ENCODE data around the gene LLGL2. TPM values are rescaled to one million over a fixed set of nuclear protein-coding genes. Genes with fewer than 3 reads are reported as not detected.

LLGL2 gene
- total and polyA plus RNA-seq, 7 donors, result 1.4 to 3.3 (median 1.5) TPM

DNA sequence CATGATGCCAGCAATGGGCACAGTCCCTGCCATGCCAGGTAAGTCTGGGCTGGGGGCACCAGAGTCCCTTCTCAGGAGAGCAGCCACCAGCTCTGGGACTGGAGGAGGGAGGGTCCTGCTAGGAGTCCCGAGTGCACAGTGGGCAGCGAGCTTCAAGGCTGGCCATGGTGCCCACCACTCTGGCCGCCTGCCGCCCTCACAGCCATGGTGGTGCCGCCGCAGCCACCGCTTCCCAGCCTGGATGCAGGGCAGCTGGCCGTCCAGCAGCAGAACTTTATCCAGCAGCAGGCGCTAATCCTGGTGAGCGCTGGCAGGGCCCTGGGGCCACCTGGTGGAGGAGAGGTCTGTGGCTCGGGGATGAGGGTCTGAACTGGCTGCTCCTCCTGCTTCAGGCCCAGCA is 89.8 kb downstream of the LLGL2 start:
- WGBS, 3 donors, result 90 to 95% (median 91%) methylated on average over 11 of the region's 11 CpGs
- no peak overlapping the region for H3K4me3 ChIP-seq
- DNase-seq, result no peak
- no peaks in the 10 kb centered on the region for H3K9me3 ChIP-seq
- TF ChIP-seq, protein P1, sequence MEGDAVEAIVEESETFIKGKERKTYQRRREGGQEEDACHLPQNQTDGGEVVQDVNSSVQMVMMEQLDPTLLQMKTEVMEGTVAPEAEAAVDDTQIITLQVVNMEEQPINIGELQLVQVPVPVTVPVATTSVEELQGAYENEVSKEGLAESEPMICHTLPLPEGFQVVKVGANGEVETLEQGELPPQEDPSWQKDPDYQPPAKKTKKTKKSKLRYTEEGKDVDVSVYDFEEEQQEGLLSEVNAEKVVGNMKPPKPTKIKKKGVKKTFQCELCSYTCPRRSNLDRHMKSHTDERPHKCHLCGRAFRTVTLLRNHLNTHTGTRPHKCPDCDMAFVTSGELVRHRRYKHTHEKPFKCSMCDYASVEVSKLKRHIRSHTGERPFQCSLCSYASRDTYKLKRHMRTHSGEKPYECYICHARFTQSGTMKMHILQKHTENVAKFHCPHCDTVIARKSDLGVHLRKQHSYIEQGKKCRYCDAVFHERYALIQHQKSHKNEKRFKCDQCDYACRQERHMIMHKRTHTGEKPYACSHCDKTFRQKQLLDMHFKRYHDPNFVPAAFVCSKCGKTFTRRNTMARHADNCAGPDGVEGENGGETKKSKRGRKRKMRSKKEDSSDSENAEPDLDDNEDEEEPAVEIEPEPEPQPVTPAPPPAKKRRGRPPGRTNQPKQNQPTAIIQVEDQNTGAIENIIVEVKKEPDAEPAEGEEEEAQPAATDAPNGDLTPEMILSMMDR (IDR thresholded peaks at IDR 0.05), result no peak
- ATAC-seq, result no peak
- intact Hi-C loops (cut with DNase I), result no loop called here
- H3K27me3 ChIP-seq (ENCODE audit: insufficient read depth in 3 of 3, low read length in 2 of 3), result no peaks in the 10 kb centered on the region
- no peaks in the 10 kb centered on the region for H3K4me1 ChIP-seq
- H3K27ac ChIP-seq, result no peak overlapping the region
- H3K36me3 ChIP-seq (ENCODE audit: insufficient read depth in 1 of 2, low read depth in 1 of 2), result peaks cover 0 to 44% of the 10 kb centered on the region in 2 donors

DNA sequence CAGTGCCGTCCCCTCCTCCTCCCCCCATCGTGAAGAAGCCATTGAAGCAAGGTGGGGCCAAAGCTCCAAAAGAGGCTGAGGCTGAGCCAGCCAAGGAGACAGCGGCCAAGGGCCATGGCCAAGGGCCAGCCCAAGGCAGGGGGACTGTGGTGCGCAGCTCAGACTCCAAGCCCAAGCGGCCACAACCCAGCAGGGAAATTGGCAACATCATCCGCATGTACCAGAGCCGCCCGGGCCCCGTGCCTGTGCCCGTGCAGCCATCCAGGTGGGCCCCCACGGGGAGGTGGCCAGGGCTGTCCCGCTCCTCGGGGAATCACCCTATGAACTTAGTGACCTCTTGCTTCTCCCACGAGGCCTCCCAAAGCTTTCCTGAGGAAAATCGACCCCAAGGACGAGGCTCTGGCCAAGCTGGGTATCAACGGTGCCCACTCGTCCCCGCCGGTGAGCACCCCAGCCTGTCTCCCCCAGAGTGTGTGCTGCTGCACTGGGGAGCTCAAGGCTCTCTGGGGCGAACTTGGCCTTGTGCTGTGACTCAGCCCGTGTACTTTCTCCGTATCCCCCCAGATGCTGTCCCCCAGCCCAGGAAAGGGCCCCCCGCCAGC is 91.1 kb downstream of the LLGL2 start:
- DNase-seq, result no peak
- Histone ChIP-seq H3K36me3 (ENCODE audit: insufficient read depth in 1 of 2, low read depth in 1 of 2) (peaks cover 0 to 45% of the 10 kb centered on the region in 2 donors), H3K27me3 (ENCODE audit: insufficient read depth in 3 of 3, low read length in 2 of 3) (no peaks in the 10 kb centered on the region), H3K9me3 (no peaks in the 10 kb centered on the region), H3K27ac (no peak overlapping the region), H3K4me3 (no peak overlapping the region), H3K4me1 (no peaks in the 10 kb centered on the region)
- WGBS, 3 donors, result 89 to 93% (median 89%) methylated on average over 21 to 24 of the region's 24 CpGs
- intact Hi-C loops (cut with DNase I), result no loop called here
- no peak for ATAC-seq
- TF ChIP-seq, protein P1 (IDR thresholded peaks at IDR 0.05), result no peak

DNA sequence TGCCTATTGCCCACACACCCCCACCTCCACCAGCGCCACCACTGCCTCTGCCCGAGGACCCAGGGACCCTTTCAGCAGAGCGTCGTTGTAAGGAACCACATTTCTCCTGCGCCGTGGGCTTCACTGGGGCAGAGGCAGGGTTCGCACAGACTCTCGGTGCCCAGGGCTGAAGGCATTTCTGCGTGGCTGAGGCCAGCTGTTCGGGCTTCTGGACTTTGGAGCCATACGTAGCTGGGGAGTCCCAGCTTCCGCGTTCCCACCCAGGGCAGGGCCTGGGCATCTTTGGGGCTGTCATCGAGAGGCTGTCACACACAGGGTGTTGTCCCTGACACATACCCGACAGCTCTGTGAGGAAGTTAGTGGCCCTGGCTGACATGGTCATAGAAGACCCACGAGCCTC is 91.7 kb downstream of the LLGL2 start:
- intact Hi-C loops (cut with DNase I), result no loop called here
- H3K36me3 ChIP-seq (ENCODE audit: insufficient read depth in 1 of 2, low read depth in 1 of 2), result peaks cover 0 to 39% of the 10 kb centered on the region in 2 donors
- H3K4me3 ChIP-seq, result no peak overlapping the region
- TF ChIP-seq, protein P1 (IDR thresholded peaks at IDR 0.05), result no peak
- no peaks in the 10 kb centered on the region for H3K4me1 ChIP-seq
- H3K27me3 ChIP-seq (ENCODE audit: insufficient read depth in 3 of 3, low read length in 2 of 3), result no peaks in the 10 kb centered on the region
- WGBS, 3 donors, result 86 to 90% (median 89%) methylated on average over 15 to 16 of the region's 16 CpGs
- DNase-seq, result no peak
- ATAC-seq, result no peak
- H3K27ac ChIP-seq, result no peak overlapping the region
- no peaks in the 10 kb centered on the region for H3K9me3 ChIP-seq

DNA sequence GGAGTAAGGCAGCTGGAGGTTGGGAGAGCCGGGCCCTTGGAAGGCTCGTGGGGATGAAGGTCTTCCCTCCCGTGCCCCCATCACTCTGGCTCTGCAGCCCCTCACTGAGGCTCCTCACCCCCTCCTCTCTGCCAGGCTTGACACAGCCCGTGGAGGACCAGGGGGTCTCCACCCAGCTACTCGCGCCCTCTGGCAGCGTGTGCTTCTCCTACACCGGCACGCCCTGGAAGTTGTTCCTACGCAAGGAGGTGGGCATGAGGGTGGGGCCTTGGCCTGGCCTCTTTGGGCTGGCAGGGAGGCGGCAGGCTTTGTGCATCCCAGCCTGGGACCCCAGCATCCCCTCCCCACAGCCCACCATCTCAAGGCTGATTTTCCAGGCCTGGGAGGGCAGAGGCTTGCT is 92.2 kb downstream of the LLGL2 start:
- H3K27ac ChIP-seq, result no peak overlapping the region

More for the DNA sequence above, 92.2 kb downstream of the LLGL2 start:
- H3K36me3 ChIP-seq (ENCODE audit: insufficient read depth in 1 of 2, low read depth in 1 of 2), result peaks cover 0 to 37% of the 10 kb centered on the region in 2 donors
- 88 to 92% (median 89%) methylated on average over 10 to 11 of the region's 11 CpGs for WGBS, 3 donors
- no peak overlapping the region for H3K4me3 ChIP-seq
- no peaks in the 10 kb centered on the region for H3K9me3 ChIP-seq
- DNase-seq (no peak), ATAC-seq (no peak)
- TF ChIP-seq, protein P1 (IDR thresholded peaks at IDR 0.05), result no peak
- intact Hi-C loops (cut with DNase I), result no loop called here
- H3K4me1 ChIP-seq, result no peaks in the 10 kb centered on the region
- no peaks in the 10 kb centered on the region for H3K27me3 ChIP-seq (ENCODE audit: insufficient read depth in 3 of 3, low read length in 2 of 3)

Data from psoas muscle (tissue), 8 donors.